Neuron (in vitro differentiated cells): ENCODE results near the gene COL6A1.

ENCODE experiments used
- H2AFZ ChIP-seq: one replicate; pipeline ENCODE4 v1.6.1; 2013; ENCODE audit warnings: low read depth, mild to moderate bottlenecking, inconsistent platforms, low read length, moderate library complexity
- H3K27me3 ChIP-seq: one replicate; pipeline ENCODE4 v1.6.1; 2013; ENCODE audit warnings: low read length; ENCODE audit not compliant: insufficient read depth
- H3K36me3 ChIP-seq: one replicate; pipeline ENCODE4 v1.6.1; 2013; ENCODE audit warnings: low read length; ENCODE audit not compliant: insufficient read depth
- H3K4me1 ChIP-seq: one replicate; pipeline ENCODE4 v1.6.1; 2013; ENCODE audit warnings: low read length; ENCODE audit not compliant: insufficient read depth
- H3K4me3 ChIP-seq: 2 replicates; pipeline ENCODE4 v1.5.1; 2013; ENCODE audit warnings: mild to moderate bottlenecking, low read length, moderate library complexity
- H3K9me3 ChIP-seq: one replicate; pipeline ENCODE4 v1.6.1; 2013; ENCODE audit warnings: low read length

COL6A1 gene

GRCh38 chr21:46009951-46010705 is 28.6 kb downstream of the COL6A1 start:
- no peaks in the 10 kb centered on the region for H3K36me3 ChIP-seq
- H3K4me1 ChIP-seq = no peaks in the 10 kb centered on the region
- H3K27me3 ChIP-seq = no peaks in the 10 kb centered on the region
- no peak overlapping the region for H2AFZ ChIP-seq
- no peak overlapping the region for H3K4me3 ChIP-seq
- peaks cover 8% of the 10 kb centered on the region for H3K9me3 ChIP-seq

- H3K36me3 ChIP-seq = no peaks in the 10 kb centered on the region
These were observed 29.8 kb downstream of the COL6A1 start for GRCh38 chr21:46011267-46011967.

DNA sequence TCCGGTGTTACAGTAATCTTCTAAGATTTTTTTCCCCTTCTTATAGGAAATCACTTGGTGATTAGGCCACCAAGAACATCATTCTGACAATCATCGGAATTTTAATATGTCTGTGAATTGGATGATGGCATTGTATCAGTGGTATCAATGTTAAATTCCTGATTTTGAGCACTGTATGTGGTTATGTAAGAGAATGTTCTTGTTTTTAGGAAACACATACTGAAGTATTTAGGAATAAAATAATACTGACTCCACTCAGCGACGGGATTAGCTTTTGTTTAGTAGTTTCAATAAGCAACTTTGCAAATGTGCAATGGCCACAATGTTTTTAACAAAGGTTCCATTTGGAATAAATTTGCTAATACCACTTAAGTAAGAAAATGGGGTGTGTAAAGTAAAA is 30.6 kb downstream of the COL6A1 start:
- peaks cover 5% of the 10 kb centered on the region for H3K9me3 ChIP-seq
- no peak overlapping the region for H2AFZ ChIP-seq
- H3K4me1 ChIP-seq = no peaks in the 10 kb centered on the region
- no peak overlapping the region for H3K4me3 ChIP-seq
- H3K36me3 ChIP-seq = no peaks in the 10 kb centered on the region
- H3K27me3 ChIP-seq = no peaks in the 10 kb centered on the region

More at GRCh38 chr21:46011267-46011967, 29.8 kb downstream of the COL6A1 start:
- Histone ChIP-seq H2AFZ (no peak overlapping the region), H3K9me3 (peaks cover 8% of the 10 kb centered on the region), H3K4me1 (no peaks in the 10 kb centered on the region), H3K27me3 (no peaks in the 10 kb centered on the region), H3K4me3 (no peak overlapping the region)

DNA sequence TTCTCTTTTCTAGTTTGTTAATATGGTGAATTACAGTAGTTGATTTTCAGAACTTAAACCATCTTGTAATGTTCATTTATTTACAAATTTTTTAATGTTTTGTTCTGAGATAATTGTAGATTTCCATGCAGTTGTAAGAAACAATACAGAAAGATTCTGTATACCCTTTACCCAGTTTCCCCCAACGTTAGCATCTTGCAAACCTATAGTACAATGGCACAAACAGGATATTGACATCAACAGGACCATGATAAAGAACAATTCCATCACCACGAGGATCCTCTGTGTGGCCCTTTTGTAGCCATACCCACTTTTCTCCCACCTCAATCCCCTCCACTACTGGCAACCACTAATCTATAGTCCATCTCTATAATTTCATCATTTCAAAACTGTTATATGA is 33.3 kb downstream of the COL6A1 start:
- Histone ChIP-seq H3K36me3 (no peaks in the 10 kb centered on the region), H3K9me3 (no peaks in the 10 kb centered on the region), H3K27me3 (no peaks in the 10 kb centered on the region), H2AFZ (no peak overlapping the region), H3K4me1 (no peaks in the 10 kb centered on the region), H3K4me3 (no peak overlapping the region)

DNA sequence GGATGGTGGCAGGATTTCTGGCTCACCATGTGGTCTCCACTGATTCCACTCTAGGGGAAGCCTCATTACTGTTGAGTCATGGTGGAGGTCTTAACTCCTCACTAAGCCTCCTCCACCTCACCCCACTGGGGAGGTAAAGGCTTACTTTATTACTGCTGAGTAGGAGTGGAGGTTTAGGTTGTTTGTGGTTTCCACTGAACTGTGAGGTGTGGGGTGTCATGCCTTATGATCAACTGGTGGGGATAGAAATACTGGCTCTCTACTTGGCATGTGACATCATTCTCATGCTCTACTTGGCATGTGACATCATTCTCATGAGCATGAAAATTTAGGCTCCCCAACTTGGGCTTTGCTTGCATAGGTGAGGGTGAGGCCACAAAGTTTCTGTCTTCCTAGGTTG is 35.6 kb downstream of the COL6A1 start:
- Histone ChIP-seq H3K4me3 (no peak overlapping the region), H3K27me3 (no peaks in the 10 kb centered on the region), H3K9me3 (no peaks in the 10 kb centered on the region), H2AFZ (no peak overlapping the region), H3K4me1 (no peaks in the 10 kb centered on the region), H3K36me3 (no peaks in the 10 kb centered on the region)

- H3K4me3 ChIP-seq = no peak overlapping the region
- no peaks in the 10 kb centered on the region for H3K9me3 ChIP-seq
- no peaks in the 10 kb centered on the region for H3K27me3 ChIP-seq
- H3K36me3 ChIP-seq = no peaks in the 10 kb centered on the region
- H3K4me1 ChIP-seq = no peaks in the 10 kb centered on the region
- no peak overlapping the region for H2AFZ ChIP-seq
These were observed 36.1 kb downstream of the COL6A1 start for GRCh38 chr21:46017695-46018094.

GRCh38 chr21:46018615-46019014 is 37.0 kb downstream of the COL6A1 start:
- no peak overlapping the region for H3K4me3 ChIP-seq
- H2AFZ ChIP-seq = no peak overlapping the region
- H3K9me3 ChIP-seq = no peaks in the 10 kb centered on the region
- H3K36me3 ChIP-seq = no peaks in the 10 kb centered on the region
- H3K27me3 ChIP-seq = no peaks in the 10 kb centered on the region
- peaks cover 2% of the 10 kb centered on the region for H3K4me1 ChIP-seq

DNA sequence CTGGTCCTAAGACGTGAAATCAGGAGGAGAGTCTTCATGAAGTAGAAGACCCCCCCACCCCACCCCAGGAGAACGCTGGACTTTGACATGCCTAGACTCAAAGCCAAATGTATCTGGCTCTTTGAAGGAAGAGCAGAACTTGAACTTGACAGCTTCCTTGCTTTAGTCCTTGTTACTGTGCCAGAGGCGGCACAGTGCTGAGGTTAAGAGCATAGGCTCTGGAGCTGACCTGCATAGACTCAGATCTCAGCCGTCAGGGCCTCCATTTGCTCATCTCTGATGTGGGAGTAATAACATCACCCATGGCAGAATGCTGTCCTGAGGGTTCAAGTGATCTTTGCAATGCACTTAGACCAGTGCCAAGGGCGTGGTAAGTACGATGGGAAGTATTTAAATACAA is 39.0 kb downstream of the COL6A1 start:
- H3K9me3 ChIP-seq = no peaks in the 10 kb centered on the region
- H2AFZ ChIP-seq = no peak overlapping the region
- peaks cover 12% of the 10 kb centered on the region for H3K4me1 ChIP-seq
- no peaks in the 10 kb centered on the region for H3K36me3 ChIP-seq
- no peaks in the 10 kb centered on the region for H3K27me3 ChIP-seq
- no peak overlapping the region for H3K4me3 ChIP-seq

DNA sequence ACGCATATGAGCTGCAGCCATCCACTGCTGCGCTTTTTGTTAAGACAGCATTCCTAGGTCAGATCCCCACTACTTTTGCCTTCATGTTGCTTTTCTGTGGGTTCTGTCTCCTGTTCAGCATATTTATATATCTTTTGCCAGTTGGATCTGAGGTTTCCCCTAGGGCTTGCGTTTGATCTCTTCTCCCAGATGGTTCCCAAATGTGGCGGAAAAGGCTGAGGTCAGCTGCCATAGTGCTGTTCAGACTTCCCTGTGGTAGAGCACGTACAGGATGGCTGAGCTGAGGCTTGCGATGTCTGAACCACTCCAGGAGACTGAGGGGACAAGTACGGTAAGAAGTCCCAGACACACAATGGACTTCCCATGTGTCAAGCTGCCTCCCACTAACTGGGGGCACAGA is 39.8 kb downstream of the COL6A1 start:
- H3K36me3 ChIP-seq = no peaks in the 10 kb centered on the region
- no peak overlapping the region for H2AFZ ChIP-seq
- H3K4me3 ChIP-seq = no peak overlapping the region
- H3K9me3 ChIP-seq = no peaks in the 10 kb centered on the region
- peaks cover 20% of the 10 kb centered on the region for H3K4me1 ChIP-seq
- no peaks in the 10 kb centered on the region for H3K27me3 ChIP-seq

- H3K36me3 ChIP-seq = no peaks in the 10 kb centered on the region
- peaks cover 20% of the 10 kb centered on the region for H3K4me1 ChIP-seq
These were observed 40.5 kb downstream of the COL6A1 start for GRCh38 chr21:46021978-46022544.

DNA sequence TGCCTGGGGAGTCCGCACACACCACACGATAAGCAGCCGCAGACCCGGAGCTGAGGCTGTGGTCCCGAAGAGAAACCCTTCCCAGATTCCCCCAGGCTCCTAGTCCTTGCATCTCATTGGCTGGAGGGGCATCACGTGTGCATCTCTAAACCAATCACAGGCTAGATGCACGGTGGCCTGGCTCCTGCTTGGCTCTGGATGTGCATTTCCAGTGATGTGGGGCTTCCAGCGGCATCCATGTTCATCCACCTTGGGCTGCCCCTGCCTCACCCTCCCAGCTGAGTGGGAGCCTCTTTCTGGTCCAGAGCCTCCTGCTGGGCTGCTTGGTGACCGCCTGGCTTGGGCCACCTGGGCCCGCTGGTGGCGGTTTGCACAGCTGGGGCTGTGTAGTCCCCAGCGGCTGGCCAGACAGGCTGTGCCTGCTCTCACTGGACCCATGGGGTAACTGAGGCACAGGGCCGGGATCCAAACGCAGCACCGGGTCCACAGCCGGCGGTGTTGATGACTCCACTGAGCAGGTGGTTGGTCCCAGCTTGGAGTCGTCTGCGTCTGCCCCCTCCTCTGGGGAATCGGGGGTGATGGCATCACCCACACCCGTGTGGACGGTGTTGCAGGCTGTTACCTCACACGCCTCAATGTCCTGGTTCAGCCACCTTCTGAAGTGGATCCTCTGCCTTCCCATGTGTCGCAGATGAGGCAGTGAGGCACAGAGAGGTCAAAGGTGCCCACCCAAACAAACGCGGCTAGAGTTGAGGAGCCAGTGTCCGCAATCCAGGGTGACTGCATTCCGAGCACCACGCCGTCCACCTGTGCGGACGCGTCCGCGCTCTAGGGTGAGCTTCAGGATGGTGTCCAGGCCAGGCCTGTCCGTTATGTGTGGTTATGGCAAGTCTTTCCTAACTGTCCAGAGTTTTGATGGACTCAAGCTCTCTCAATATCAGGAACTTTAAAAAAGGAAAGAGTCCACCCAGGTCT is 41.3 kb downstream of the COL6A1 start:
- Histone ChIP-seq H3K4me1 (peaks cover 20% of the 10 kb centered on the region), H3K4me3 (no peak overlapping the region), H3K27me3 (no peaks in the 10 kb centered on the region), H2AFZ (no peak overlapping the region), H3K9me3 (no peaks in the 10 kb centered on the region), H3K36me3 (no peaks in the 10 kb centered on the region)

More at GRCh38 chr21:46021978-46022544, 40.5 kb downstream of the COL6A1 start:
- Histone ChIP-seq H3K4me3 (no peak overlapping the region), H3K27me3 (no peaks in the 10 kb centered on the region), H2AFZ (no peak overlapping the region), H3K9me3 (no peaks in the 10 kb centered on the region)

DNA sequence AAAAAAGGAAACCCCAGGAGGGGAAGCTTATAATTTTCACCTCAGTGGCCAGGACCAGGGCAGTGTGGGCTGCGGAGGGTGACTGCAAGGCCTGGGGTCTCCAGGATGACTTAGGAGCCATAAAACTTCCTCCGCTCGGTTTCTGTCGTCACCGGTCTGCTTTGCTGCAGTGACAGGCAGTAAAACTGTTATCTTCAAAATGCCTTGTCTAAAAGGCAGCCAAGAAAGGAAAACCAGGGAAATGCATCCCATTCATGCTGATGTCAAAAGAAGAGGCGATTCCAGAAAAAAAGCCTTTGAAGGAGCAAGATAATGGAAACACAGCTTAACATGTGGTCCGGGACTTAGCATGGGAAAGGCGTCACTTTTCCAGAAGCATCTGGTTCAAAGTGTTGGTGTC is 42.0 kb downstream of the COL6A1 start:
- Histone ChIP-seq H3K9me3 (no peaks in the 10 kb centered on the region), H3K4me3 (no peak overlapping the region), H3K27me3 (no peaks in the 10 kb centered on the region), H2AFZ (no peak overlapping the region), H3K36me3 (no peaks in the 10 kb centered on the region), H3K4me1 (peaks cover 20% of the 10 kb centered on the region)
